ENCODE measurements around the gene POU2AF3. TPM values are rescaled to one million over a fixed set of nuclear protein-coding genes. Genes with fewer than 3 reads are reported as not detected.

Gene POU2AF3
- total RNA-seq, 1 donor from 2014 or later: 2.1 TPM

DNA sequence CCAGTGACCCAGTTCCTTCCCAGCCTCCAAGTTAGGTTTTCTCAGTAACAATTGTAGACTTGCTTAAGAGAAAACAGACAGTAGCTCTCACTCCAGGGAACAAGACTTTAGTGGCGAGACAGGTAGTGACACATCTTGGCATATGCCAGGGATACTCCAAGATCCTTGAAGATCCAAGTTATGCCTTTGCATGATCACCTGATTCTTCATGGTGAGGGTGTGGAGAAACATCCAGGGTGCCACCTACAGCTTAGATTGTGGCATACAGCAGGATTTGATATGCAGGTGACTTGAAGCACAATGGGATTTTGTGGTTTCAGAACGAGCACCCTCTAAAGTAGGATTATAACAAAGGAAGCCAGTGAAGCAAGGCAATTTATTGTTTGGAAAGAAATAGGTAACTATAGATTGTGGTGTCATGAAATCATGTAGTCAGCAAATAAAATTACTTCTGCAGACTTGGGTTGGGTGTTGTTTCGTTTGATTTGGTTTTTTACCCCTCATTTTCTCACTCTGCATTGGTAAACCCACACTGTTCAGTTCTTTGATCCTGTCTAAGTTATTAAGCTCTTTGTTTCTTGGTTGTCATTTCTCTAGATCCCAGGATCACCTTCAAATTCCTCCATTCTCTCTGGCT lies 9.2 kb downstream of the POU2AF3 start:
- Histone ChIP-seq H3K79me2 (ENCODE audit: low read depth) (no peaks in the 10 kb centered on the region), H3K27ac (no peak overlapping the region), H3K27me3 (peaks cover 4% of the 10 kb centered on the region), H2AFZ (replicated peaks) (no peak overlapping the region), H3K4me2 (no peak overlapping the region), H3F3A (ENCODE audit: low read depth) (no peaks in the 10 kb centered on the region), H3K36me3 (no peaks in the 10 kb centered on the region), H3K4me3 (no peak overlapping the region), H3K4me1 (no peaks in the 10 kb centered on the region), H4K20me1 (ENCODE audit: low read depth) (no peaks in the 10 kb centered on the region), H3K9ac (no peak overlapping the region), H3K9me3 (ENCODE audit: low read depth) (no peaks in the 10 kb centered on the region)
- Mint-ChIP-seq H3K9me3 (no peaks in the 10 kb centered on the region), H3K36me3 (no peaks in the 10 kb centered on the region), H3K4me3 (no peak overlapping the region), H3K4me1 (peaks cover 11% of the 10 kb centered on the region), H3K27ac (no peak overlapping the region), H3K27me3 (ENCODE audit: insufficient read depth, low read depth) (peaks cover 10% of the 10 kb centered on the region)
- no peak for DNase-seq (ENCODE audit: low spot score)
- TF ChIP-seq EZH2 (IDR thresholded peaks at IDR 0.05) (no peak), EZH2phosphoT487 (IDR thresholded peaks at IDR 0.05) (no peak)
- TF ChIP-seq, protein P1, sequence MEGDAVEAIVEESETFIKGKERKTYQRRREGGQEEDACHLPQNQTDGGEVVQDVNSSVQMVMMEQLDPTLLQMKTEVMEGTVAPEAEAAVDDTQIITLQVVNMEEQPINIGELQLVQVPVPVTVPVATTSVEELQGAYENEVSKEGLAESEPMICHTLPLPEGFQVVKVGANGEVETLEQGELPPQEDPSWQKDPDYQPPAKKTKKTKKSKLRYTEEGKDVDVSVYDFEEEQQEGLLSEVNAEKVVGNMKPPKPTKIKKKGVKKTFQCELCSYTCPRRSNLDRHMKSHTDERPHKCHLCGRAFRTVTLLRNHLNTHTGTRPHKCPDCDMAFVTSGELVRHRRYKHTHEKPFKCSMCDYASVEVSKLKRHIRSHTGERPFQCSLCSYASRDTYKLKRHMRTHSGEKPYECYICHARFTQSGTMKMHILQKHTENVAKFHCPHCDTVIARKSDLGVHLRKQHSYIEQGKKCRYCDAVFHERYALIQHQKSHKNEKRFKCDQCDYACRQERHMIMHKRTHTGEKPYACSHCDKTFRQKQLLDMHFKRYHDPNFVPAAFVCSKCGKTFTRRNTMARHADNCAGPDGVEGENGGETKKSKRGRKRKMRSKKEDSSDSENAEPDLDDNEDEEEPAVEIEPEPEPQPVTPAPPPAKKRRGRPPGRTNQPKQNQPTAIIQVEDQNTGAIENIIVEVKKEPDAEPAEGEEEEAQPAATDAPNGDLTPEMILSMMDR (IDR thresholded peaks at IDR 0.05): no peak

DNA sequence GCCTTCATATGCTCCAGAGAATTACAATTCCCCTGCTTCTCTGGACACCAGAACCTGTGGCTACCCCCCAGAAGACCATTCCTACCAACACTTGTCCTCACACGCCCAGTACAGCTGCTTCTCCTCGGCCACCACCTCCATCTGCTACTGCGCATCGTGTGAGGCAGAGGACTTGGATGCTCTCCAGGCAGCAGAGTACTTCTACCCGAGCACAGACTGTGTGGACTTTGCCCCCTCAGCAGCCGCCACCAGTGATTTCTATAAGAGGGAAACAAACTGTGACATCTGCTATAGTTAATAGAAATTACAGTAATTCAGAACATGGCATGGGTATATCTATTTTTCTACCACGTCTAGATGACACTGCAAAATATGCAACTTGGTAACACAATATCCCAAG lies 9.8 kb downstream of the POU2AF3 start:
- no peak overlapping the region for H3K27ac Mint-ChIP-seq

DNA sequence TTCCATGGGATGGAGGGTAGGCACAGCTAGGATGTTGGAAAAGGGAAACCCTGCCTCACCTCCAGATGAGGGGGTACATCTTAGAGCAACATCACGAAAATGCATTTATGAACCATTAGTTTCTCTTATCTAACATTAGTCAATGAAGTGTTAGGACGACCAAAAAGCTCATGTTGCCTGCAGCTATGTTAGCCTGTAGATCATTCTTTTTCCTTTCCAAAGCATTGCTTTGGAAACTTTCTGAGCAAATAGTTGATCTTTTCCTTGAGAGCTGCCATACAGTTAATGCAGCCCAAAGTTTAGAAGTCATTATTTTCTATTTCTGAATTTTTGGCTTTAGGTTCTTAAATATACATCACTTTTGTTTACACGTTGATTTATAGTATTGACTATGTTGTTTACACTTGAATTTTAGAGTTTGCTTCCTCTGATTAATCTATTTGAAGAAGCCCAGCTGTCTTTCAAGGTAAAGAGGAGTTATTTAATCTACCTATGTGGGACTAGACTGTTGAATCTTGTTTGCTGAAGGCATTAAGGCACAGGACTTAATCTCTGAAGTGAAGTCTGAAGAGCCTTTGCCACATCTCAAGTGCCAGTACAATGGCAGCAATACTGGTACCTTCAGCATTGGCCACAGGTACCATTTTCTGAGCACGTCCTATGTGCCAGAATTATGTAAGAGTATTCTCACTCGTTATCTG lies 11.0 kb downstream of the POU2AF3 start:
- Histone ChIP-seq H3K79me2 (ENCODE audit: low read depth) (no peaks in the 10 kb centered on the region), H3K27ac (no peak overlapping the region), H4K20me1 (ENCODE audit: low read depth) (no peaks in the 10 kb centered on the region), H3K4me1 (no peaks in the 10 kb centered on the region), H3F3A (ENCODE audit: low read depth) (no peaks in the 10 kb centered on the region), H3K9me3 (ENCODE audit: low read depth) (no peaks in the 10 kb centered on the region), H3K4me3 (no peak overlapping the region), H2AFZ (replicated peaks) (no peak overlapping the region), H3K36me3 (no peaks in the 10 kb centered on the region), H3K4me2 (no peak overlapping the region), H3K27me3 (no peaks in the 10 kb centered on the region), H3K9ac (no peak overlapping the region)
- peaks cover 8% of the 10 kb centered on the region for H3K27me3 Mint-ChIP-seq (ENCODE audit: insufficient read depth, low read depth)
- peaks cover 2% of the 10 kb centered on the region for H3K9me3 Mint-ChIP-seq
- H3K4me1 Mint-ChIP-seq: peaks cover 4% of the 10 kb centered on the region
- DNase-seq (ENCODE audit: low spot score): no peak
- TF ChIP-seq, protein P1 (IDR thresholded peaks at IDR 0.05): no peak
- no peak for TF ChIP-seq EZH2phosphoT487 (IDR thresholded peaks at IDR 0.05)
- TF ChIP-seq EZH2 (IDR thresholded peaks at IDR 0.05): no peak
- H3K4me3 Mint-ChIP-seq: no peak overlapping the region
- no peak overlapping the region for H3K27ac Mint-ChIP-seq
- no peaks in the 10 kb centered on the region for H3K36me3 Mint-ChIP-seq

More for the DNA sequence above, 9.8 kb downstream of the POU2AF3 start:
- H4K20me1 ChIP-seq (ENCODE audit: low read depth): no peaks in the 10 kb centered on the region
- H3K4me3 ChIP-seq: no peak overlapping the region
- no peak overlapping the region for H3K4me3 Mint-ChIP-seq
- no peaks in the 10 kb centered on the region for H3K9me3 ChIP-seq (ENCODE audit: low read depth)
- H3F3A ChIP-seq (ENCODE audit: low read depth): no peaks in the 10 kb centered on the region
- H3K9ac ChIP-seq: no peak overlapping the region
- peaks cover 8% of the 10 kb centered on the region for H3K27me3 Mint-ChIP-seq (ENCODE audit: insufficient read depth, low read depth)
- H3K4me2 ChIP-seq: no peak overlapping the region
- H3K9me3 Mint-ChIP-seq: no peaks in the 10 kb centered on the region
- TF ChIP-seq, protein P1 (IDR thresholded peaks at IDR 0.05): no peak
- no peak for TF ChIP-seq EZH2 (IDR thresholded peaks at IDR 0.05)
- TF ChIP-seq EZH2phosphoT487 (IDR thresholded peaks at IDR 0.05): no peak
- no peaks in the 10 kb centered on the region for H3K27me3 ChIP-seq
- no peak for DNase-seq (ENCODE audit: low spot score)
- H3K27ac ChIP-seq: no peak overlapping the region
- peaks cover 7% of the 10 kb centered on the region for H3K4me1 Mint-ChIP-seq
- H3K79me2 ChIP-seq (ENCODE audit: low read depth): no peaks in the 10 kb centered on the region
- H2AFZ ChIP-seq (replicated peaks): no peak overlapping the region
- H3K36me3 ChIP-seq: no peaks in the 10 kb centered on the region
- H3K4me1 ChIP-seq: no peaks in the 10 kb centered on the region
- H3K36me3 Mint-ChIP-seq: no peaks in the 10 kb centered on the region

All from neural progenitor cell (in vitro differentiated cells).